Hippocampal formation (tissue), 2 donors: Measurements from ENCODE around the gene LRRC14B.
"Not testable (repeated sequence)": the region's sequence is repeated elsewhere in the genome, so short reads cannot be mapped to it uniquely, and the experiment has no call there.

Source experiments
- DNase-seq, 2 donors: peaks; one replicate each; lab custom pipeline; 2025; lab: John Stamatoyannopoulos, UW

The LRRC14B gene

DNA sequence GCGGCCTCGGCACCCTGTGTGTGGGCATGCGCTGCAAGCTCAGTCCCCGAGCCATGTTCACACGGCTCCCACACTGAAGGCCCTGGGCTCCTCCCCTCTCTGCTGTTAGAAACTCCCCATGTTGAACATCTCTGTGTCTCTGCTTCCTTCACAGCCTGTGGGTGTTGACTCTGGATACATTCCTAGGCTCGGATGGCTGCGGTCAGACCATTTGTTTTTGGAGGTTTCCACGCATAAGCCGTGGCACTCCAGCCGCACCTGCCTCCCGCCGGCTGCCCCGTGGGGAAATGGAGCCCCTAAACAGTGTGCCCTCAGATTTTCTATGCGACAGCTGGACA lies 31.2 kb upstream of the LRRC14B start:
- DNase-seq = no peak

DNA sequence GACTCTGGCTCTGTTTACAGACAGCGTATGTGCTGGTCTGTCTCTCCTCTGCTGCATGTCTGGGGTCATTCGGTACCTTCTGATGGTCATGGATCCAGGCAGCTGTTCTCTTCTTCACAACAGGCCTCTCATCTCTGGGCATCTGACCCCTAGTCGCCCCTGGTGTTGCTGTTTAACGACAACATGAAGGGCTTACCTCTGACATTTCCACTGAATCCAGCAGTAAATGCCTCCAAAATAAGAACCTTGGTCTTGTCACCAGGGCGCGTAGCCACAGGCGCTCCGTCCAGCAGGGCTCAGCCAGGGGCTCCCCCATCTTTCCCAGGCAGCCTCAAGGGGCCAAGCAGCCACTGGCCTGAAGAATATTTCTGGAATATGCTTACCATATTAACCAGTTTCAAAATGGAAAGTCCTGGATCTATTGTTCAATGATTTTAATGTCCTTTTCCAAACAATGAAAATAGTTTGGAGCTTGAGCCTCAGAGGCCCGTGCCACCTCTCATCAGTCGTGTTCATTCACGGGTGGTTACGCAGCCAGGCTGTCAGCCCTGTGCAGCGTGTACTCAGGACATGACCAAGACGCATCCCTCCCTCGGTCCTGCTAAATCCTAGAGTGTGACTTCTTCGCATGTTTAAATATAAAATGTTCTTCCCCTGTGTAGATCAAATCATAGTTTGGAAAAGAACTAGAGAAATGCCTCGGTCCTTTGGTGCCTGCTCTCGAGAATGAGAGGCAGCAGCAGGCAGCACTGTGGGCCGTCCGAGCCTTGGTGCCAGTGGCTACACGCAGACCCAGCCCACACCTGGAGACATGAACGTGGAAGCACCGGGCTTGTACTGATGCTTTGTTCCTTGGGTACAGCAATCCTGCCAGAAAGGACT lies 30.1 kb upstream of the LRRC14B start:
- DNase-seq = no peak

DNA sequence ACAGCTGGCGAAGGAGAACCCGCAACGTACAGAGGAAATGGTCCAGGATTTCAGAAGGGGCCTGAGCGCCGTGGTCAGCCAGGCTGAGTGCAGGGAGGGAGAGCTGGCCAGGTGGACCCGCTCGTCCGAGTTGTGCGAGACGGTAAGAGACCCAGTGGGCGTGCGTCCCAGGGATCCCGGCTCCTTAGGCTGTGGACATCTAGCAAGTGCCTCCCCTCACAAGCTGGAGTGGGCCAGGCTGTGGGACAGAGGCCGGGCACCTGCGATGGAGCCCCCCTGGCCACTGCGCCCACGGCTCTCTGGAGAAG lies 29.5 kb upstream of the LRRC14B start:
- DNase-seq = no peak

DNA sequence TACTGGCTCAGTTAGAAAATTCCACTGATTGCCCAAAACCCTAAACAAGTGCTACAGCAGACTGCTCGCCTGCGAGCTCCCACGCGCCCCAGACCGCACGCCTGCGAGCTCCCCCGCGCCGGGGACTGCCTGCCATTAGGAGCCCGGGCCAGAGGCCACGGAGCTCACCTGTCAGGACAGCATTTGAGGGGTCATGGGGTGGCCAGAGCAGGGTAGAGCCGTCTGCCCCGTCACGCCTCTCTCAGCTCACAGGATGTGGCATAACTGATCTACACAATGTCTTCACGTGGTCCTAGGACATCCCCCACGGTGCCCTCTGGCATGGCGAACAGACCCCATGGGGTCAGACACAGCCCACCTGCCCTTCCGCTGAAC lies 29.1 kb upstream of the LRRC14B start:
- no peak for DNase-seq

DNA sequence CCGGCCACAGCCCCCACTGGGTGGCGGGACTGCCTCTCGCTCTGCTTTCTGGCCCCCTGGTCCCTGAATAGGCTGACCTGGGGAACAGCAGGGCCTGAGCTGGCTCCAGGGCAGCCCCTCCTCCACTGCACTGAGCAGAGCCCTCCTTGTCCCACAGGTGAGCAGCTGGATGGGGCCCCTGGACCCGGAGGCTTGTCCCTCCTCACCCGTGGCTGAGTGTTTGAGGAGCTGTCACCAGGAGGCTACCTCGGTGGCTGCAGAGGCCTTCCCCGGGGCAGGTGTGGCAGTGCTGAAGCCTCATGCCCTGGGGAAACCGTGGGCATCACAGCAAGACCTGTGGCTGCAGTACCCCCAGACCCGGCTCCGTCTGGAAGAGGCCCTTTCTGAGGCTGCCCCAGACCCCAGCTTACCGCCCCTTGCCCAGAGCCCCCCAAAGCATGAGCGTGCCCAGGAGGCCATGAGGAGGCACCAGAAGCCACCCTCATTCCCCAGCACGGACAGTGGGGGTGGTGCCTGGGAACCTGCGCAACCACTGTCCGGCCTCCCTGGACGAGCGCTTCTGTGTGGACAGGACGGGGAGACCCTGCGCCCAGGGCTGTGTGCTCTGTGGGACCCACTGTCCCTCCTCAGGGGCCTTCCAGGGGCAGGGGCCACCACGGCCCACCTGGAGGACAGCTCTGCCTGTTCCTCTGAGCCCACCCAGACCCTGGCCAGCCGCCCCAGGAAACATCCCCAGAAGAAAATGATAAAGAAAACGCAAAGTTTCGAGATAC lies 28.5 kb upstream of the LRRC14B start:
- DNase-seq = no peak

DNA sequence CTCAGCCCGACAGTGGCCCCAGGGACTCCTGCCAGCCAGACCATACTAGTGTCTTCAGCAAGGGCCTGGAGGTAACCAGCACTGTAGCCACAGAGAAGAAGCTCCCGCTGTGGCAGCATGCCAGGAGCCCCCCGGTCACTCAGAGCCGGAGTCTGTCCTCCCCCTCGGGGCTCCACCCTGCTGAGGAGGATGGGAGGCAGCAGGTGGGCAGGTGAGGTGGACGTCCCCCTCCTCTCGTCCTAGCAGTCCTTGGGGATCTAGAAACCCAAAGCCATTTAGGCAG lies 28.0 kb upstream of the LRRC14B start:
- no peak for DNase-seq

DNA sequence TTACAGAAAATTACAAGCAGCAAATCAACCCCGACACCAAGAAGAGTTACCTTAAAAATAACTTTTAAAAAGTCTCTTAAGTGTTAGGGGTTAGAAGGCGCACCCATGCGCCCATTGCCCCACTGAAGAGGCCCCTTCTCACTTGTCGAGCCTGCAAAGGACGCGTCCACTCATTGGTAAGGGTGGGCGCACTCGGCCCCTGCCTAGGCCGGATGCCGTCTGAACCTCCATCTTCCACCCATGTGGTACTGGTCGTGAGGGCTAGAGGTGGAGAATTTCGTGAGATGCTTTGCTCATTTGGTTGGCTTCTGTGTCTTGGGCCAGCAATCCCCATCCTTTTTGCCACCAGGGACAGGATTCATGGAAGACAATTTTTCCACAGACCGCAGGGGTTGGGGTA lies 27.5 kb upstream of the LRRC14B start:
- no peak for DNase-seq

DNA sequence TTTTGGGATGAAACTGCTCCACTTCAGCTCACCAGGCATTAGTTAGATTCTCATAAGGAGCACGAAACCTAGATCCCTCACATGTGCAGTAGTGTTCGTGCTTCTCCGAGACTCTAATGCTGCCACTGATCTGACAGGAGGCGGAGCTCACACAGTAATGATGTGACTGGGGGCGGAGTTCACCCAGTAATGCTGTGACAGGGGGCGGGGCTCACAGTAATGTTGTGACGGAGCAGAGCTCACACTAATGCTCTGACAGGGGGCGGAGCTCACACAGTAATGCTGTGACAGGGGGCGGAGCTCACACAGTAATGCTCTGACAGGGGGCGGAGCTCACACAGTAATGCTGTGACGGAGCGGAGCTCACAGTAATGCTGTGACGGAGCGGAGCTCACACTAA lies 27.1 kb upstream of the LRRC14B start:
- no peak for DNase-seq

DNA sequence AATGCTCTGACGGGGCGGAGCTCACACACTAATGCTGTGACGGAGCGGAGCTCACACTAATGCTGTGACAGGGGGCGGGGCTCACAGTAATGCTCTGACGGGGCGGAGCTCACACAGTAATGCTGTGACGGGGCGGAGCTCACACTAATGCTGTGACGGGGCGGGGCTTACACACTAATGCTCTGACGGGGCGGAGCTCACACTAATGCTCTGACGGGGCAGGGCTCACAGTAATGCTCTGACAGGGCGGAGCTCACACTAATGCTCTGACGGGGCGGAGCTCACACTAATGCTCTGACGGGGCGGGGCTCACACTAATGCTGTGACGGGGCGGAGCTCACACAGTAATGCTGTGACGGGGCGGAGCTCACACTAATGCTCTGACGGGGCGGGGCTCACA lies 26.5 kb upstream of the LRRC14B start:
- not testable (repeated sequence) for DNase-seq

DNA sequence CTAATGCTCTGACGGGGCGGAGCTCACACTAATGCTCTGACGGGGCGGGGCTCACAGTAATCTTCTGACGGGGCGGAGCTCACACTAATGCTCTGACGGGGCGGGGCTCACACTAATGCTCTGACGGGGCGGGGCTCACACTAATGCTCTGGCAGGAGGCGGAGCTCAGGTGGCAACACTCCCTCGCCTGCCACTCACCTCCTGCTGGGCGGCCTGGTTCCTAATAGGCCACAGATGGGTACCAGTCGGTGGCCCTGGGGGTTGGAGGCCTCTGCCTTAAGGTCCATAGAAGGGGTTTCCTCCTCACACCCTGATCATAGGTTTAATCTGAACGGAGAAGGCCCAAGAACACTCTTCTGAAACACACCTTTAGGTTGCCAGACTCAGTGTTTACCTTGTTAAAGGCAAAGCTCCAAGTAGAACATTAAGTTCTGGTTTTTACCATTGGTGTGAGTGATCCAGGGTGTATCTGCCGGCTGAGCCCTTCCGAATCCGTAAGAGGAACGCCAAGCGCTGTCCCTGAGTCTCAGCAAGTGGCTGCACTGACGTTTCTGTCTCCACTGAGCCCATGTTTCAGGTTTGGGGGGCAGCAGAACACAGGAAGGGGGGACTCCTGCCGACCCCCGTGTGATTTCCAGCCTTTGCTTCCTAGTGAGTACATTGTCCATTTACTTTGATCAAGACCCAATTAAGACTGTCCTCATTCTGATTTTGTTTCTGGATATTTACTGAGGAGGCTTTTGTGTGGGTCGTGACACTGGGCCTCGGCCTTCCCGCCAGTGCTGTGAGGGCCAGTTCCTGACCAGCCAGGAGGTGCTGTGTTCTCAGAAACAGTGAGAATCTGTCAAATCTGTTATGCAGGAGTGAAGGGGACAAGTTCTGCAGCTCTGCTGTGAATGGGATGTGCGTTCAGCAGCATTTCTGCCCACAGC lies 24.6 kb upstream of the LRRC14B start:
- DNase-seq = no peak

DNA sequence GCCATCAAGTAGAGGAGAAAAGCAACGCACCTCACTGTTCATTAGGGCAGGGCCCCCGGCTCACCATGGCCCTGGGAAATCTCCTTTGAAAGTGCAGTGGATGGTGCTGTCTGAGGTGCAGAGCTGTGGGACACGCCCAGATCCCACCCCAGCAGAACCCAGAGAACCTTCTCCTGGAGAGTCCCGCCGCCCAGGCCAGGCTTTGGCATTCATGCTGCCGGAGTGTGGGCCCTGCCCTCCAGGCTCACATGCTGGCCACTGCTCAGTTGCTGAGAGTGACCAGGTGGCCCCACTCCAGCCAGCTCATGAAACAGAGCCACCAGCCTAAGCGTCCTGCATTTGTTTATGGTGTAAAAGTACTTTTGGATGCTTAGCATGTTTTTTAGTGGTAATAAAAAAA lies 23.8 kb upstream of the LRRC14B start:
- DNase-seq = no peak

DNA sequence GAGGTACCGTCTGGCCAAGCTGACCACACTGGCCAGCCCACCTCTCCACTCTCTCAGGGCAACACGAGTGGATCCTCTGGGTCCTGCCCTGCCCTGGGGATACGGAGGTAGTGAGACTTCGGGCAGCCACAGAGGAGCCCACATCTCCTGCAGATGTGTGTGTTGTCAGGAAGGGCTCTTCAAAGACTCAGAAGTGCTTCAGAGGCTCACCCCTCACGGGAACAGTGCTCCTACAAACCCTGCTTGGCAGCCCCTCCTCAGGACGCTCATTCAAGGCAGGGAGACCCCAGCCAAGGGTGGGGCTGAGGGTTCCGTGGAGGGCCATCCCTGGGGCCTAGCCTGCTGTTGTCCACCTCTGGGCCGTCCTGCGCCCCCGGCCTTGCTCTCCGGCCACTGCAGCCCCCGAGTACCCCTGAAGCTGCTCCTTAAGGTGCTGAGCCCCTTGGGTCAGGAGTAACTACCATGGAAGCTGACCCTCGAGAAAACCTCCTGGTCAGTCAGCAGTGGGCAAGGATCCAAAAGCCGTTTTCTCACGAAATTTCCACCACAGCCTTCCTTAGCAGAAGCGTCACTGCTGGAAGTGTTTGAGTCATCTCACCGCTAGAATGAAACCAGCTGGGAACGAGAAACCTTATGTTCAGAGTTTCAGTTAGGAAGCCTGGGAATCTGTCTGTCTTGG lies 23.2 kb upstream of the LRRC14B start:
- DNase-seq = no peak

DNA sequence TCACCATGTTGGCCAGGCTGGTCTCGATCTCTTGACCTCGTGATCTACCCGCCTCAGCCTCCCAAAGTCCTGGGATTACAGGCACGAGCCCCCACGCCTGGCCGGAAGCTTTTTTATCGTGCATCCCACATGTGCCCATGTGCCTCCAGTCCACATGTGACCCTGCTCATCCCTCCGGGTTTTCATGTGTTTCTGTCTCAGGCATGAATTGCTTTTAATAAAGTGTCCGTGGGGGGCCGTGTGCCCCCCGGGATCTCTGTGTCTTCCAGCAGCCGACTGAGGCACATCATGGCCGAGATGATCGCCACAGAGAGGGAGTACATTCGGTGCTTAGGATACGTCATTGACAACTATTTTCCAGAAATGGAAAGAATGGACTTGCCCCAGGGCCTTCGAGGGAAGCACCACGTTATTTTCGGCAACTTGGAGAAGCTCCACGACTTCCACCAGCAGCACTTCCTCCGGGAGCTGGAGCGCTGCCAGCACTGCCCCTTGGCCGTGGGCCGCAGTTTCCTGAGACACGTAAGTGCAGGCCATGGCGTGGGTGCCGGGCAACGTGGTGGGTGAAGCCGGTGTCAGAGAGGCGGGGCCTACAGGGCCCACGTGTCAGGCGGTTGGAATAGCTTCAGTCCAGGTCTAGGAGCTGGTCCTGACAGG lies 22.1 kb upstream of the LRRC14B start:
- DNase-seq = no peak

DNA sequence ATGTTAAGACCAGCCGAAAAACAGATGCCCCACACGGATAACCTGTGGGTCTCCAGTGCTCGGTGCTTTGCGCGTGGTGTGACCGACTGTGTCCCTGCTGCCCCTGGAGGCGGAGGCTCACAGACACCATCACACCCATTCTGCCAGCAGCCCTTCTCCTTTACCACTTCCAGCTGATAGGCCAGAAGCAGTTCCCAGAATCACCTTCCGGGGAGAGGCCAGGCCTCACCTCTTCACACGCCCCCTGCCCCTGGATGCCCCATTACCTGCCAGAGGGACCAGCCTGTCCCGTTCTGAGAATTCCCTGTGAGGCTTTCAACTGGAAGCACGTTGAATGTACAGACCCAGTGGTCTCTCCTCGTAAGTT lies 21.6 kb upstream of the LRRC14B start:
- DNase-seq = no peak

DNA sequence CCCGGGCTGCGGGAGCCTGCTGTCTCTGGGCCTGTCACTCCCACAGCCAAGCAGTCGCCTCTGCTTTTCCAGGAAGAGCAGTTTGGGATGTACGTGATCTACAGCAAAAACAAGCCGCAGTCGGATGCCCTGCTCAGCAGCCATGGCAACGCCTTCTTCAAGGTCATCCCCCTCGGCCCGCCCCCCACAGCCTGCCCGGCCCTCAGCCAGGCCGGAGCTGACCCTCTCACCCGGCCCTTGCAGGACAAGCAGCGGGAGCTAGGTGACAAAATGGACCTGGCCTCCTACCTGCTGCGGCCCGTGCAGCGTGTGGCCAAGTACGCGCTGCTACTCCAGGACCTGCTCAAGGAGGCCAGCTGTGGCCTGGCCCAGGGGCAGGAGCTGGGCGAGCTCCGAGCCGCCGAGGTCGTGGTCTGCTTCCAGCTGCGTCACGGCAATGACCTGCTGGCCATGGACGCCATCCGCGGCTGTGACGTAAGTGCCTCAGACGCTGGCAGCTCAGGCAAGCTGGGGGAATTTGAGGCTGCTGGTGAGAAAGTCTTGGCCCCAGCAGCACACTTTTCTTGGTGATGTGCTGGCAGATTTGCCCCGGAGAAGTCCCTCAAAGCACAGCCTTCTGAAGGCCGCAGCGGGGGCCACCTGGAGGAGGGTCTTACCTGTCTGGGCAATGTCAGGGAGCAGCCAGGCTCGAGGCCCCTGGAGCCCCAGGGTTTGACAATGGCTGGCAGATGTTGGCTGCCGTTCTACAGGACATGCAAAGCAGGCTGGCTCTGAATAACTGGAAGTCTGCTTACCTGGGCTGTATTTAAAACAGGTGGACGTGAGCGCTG lies 20.1 kb upstream of the LRRC14B start:
- DNase-seq = no peak

DNA sequence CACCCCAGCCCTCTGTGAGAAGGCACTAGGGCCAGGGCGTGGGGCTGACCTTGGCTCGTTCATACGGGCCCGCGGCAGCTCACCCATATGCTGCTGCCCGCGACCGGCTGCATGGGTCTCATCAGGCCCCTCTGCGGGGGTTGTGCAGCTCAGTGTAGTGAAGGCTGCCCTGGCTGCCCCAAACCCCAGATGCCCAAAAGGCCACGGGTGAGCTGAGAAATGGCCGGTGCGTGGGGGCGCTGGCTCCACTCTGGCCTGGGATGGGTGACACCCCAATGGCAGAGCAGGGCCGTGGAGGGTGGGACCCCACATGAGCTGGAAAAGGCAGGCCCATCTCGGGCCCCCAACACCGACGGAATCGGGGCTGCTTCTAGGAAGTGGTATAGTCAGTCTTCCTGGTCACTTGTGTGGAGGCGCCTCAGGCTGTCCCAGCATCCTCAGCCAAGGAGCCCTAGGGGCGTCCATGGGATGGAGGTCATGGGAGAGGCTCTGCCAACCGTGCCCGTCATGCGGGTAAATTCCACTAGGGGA lies 19.4 kb upstream of the LRRC14B start:
- DNase-seq = no peak

DNA sequence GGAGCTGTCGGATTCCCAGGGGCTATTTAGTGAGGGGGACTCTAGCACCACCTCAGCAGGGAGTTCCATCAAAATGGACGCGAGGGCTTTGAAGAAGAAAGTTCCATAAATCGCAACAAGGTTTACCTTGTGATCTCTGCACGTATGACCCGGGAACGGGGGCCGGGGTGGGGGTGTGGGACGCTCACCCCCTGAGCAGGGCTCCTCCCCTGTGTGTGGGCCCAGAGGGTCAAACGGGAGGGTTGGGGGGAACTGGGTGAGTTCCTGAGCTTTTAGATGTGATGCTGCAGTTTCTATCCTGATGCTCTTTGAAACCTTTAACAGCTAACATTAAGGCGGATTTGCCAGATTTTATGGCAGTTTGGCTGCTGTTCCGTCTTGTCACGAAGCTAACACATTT lies 18.9 kb upstream of the LRRC14B start:
- no peak for DNase-seq

DNA sequence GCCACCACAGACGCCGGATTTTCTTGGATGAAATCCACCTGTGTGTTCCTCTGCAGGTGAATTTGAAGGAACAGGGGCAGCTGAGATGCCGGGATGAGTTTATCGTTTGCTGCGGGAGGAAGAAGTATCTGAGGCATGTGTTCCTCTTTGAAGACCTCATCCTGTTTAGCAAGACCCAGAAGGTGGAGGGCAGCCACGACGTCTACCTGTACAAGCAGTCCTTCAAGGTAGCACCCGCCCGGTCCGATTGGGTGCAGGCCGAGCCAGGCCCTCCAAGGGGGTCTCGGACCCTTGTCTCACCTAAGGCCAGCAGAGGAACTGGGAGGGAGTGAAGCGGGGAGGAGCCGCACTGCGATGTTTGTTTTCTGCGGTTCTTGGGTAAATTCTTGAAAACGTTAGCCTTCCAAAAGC lies 18.4 kb upstream of the LRRC14B start:
- DNase-seq = no peak

DNA sequence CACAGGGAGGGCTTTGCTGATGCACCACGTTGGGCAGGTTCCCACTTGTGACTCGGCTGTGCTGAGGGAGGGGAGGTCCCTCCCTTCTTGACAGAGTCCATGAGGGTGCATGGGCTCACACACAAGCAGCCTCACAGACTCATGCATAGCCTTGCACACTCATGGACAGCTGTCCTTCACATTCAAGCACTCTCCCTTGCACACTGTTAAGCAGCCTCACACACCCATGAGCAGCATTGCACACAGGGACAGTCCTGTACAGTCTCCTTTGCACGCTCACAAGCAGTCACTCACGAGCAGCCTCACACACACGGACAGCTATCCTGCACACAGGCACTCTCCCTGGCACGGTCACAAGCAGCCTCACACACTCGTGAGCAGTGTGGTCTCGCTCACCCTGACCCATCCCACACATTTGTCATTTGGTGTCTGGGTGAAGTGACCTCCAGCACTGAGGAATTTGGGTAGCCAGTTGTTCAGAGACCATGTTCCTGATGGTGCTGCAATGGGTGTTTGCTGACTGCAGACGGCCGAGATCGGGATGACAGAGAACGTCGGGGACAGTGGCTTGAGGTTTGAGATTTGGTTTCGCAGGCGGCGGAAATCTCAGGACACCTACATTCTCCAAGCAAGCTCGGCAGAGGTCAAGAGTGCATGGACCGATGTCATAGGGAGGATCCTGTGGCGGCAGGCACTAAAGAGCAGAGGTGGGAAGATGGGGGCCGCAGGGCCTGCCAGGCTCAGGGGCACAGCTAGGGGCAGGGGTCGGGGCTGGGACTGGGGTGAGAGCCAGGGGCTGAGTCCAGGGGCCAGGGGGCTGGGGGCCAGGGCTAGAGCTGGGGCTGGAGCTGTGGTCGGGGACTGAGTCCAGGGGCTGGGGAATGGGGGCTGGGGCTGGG lies 17.7 kb upstream of the LRRC14B start:
- DNase-seq = no peak

DNA sequence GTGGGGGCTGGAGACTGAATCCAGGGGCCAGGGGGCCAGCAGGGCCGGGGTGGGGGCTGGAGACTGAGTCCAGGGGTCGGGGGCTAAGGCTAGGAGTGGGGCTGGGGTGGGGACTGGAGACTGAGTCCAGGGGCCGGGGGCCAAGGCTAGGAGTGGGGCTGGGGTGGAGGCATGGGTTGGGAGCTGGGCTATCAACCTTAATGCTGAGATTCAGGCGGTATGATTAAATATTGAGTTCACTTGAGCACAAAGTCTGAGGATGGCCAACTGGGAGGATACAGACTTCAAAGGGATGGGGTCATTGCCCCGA lies 17.0 kb upstream of the LRRC14B start:
- no peak for DNase-seq
